HK-2 (cell line): Measurements from ENCODE around the gene SERPINB11.
"Not testable (repeated sequence)": the region's sequence is repeated elsewhere in the genome, so short reads cannot be mapped to it uniquely, and the experiment has no call there.

Source experiments
- DNase-seq: peaks from one replicate; pipeline ENCODE4 v3.0.0-alpha.2; 2018; ENCODE audit not compliant: unreplicated experiment

The SERPINB11 gene

GRCh38 chr18:63725682-63726480, 23.1 kb downstream of the SERPINB11 start:
- DNase-seq: no peak

- DNase-seq: no peak
These were observed 28.0 kb downstream of the SERPINB11 start for GRCh38 chr18:63730773-63731172.

GRCh38 chr18:63731215-63731614, 28.5 kb downstream of the SERPINB11 start:
- DNase-seq: no peak

GRCh38 chr18:63736876-63737275, 34.1 kb downstream of the SERPINB11 start:
- no peak for DNase-seq

- no peak for DNase-seq
These were observed 39.0 kb downstream of the SERPINB11 start for GRCh38 chr18:63741769-63742168.

GRCh38 chr18:63747006-63747405, 44.2 kb downstream of the SERPINB11 start:
- DNase-seq: no peak

GRCh38 chr18:63749489-63749888, 46.7 kb downstream of the SERPINB11 start:
- no peak for DNase-seq

- DNase-seq: no peak
These were observed 49.9 kb downstream of the SERPINB11 start for GRCh38 chr18:63752636-63753035.

- DNase-seq: no peak
These were observed 50.9 kb downstream of the SERPINB11 start for GRCh38 chr18:63753676-63754075.

GRCh38 chr18:63757541-63757940, 54.8 kb downstream of the SERPINB11 start:
- DNase-seq: no peak

GRCh38 chr18:63758615-63759240, 56.0 kb downstream of the SERPINB11 start:
- DNase-seq: no peak

GRCh38 chr18:63759786-63760185, 57.0 kb downstream of the SERPINB11 start:
- not testable (repeated sequence) for DNase-seq

- DNase-seq: no peak
These were observed 59.8 kb downstream of the SERPINB11 start for GRCh38 chr18:63762518-63762917.

GRCh38 chr18:63763831-63764600, 61.3 kb downstream of the SERPINB11 start:
- DNase-seq: no peak

- DNase-seq: no peak
These were observed 63.1 kb downstream of the SERPINB11 start for GRCh38 chr18:63765837-63766236.
